HepG2 (cell line): ENCODE data around the gene PLCXD1. TPM values are rescaled to one million over a fixed set of nuclear protein-coding genes. Genes with fewer than 3 reads are reported as not detected.

Experiments used
- RXRB ChIP-seq: IDR thresholded peaks from 2 replicates; pipeline ENCODE4 v1.6.1; 2016; ENCODE audit warnings: borderline replicate concordance, missing genetic modification reagents, missing compliant biosample characterization
- TBX2 ChIP-seq: sonication (generic); formaldehyde crosslinking; IDR thresholded peaks from 2 replicates; pipeline ENCODE4 v1.5.0; 2020; ENCODE audit warnings: missing genetic modification reagents, mild to moderate bottlenecking, borderline replicate concordance
- polyA plus RNA-seq, 8 experiments: library from polyadenylated mRNA; depleted of rRNA in 3 of 8; stranded (reverse) in 7 of 8; unstranded in 1 of 8; fragments of >200 nt; fragmentation: Illumina TruSeq in 4 of 8; extraction: Trizol in 4 of 8; gene quantifications; 2 replicates each; pipeline versions ENCODE4 v1.2.1 to v1.2.3, GENCODE V29; 2011 to 2016; ENCODE audit warnings: low read depth in 4 of 8, missing spikeins in 1 of 8, mixed read lengths in 1 of 8; ENCODE audit not compliant: insufficient read depth in 1 of 8
- total RNA-seq, 5 experiments: library from RNA; depleted of rRNA; stranded (reverse); fragments of >200 nt; fragmentation: Illumina TruSeq; extraction: Trizol; gene quantifications; 2 replicates each; pipeline ENCODE4 v1.2.3, GENCODE V29; 2016; ENCODE audit warnings: low read depth in 1 of 5
- TF ChIP-seq, protein P1 (sequence below): sonication (generic); formaldehyde crosslinking; IDR thresholded peaks from 2 replicates; pipeline ENCODE4 v1.4.0; 2020; ENCODE audit warnings: missing genetic modification reagents, borderline replicate concordance
- TF ChIP-seq, protein P2 (sequence below): sonication (generic); formaldehyde crosslinking; IDR thresholded peaks from 2 replicates; pipeline ENCODE4 v1.4.0; 2020; ENCODE audit warnings: missing genetic modification reagents, mild to moderate bottlenecking, borderline replicate concordance
- TF ChIP-seq, protein P3 (sequence below): sonication (generic); formaldehyde crosslinking; IDR thresholded peaks from 2 replicates; pipeline ENCODE4 v1.9.0; 2021; ENCODE audit warnings: missing genetic modification reagents, mild to moderate bottlenecking, borderline replicate concordance

The PLCXD1 gene
- total and polyA plus RNA-seq, 2 of the 13 experiments (the other 11 are each of a cell fraction or from before 2014, with no cell fraction given), result 87.7 to 153 TPM

DNA sequence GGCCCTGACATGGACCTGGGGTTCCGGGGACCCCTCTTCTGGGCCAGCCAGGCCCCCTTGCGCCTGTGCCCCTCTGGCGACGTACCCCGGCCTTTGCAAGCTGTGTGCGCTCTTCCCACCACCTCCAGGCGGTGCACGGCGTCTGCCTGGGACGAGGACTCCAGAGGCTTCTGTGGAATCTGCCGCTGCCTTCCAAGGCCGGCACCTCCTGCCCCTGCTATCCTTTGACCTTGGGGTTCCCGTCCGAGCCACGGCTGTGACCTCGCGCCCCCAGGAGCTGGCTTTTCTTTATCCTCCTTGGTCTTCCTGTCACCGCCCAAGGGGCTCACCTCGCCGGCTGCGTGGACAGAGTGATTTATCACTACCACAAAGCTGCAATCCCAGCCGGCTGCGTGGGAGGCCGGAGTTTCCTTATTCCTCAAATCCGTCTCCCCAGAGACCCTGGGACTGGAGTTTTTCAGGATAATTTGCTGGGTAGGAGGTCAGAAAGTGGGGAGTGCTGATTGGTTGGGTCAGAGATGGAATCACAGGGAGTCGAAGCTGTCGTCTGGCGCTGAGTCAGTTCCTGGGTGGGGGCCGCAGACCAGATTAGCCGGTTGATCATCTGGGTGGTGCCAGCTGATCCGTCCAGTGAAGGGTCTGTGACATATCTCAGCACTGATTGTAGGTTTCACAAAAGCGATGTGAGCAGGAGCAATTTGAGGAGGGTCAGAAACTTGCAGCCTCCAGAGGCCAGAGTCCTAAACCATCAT lies 19.8 kb upstream of the PLCXD1 start (continued):
- TF ChIP-seq, protein P1, sequence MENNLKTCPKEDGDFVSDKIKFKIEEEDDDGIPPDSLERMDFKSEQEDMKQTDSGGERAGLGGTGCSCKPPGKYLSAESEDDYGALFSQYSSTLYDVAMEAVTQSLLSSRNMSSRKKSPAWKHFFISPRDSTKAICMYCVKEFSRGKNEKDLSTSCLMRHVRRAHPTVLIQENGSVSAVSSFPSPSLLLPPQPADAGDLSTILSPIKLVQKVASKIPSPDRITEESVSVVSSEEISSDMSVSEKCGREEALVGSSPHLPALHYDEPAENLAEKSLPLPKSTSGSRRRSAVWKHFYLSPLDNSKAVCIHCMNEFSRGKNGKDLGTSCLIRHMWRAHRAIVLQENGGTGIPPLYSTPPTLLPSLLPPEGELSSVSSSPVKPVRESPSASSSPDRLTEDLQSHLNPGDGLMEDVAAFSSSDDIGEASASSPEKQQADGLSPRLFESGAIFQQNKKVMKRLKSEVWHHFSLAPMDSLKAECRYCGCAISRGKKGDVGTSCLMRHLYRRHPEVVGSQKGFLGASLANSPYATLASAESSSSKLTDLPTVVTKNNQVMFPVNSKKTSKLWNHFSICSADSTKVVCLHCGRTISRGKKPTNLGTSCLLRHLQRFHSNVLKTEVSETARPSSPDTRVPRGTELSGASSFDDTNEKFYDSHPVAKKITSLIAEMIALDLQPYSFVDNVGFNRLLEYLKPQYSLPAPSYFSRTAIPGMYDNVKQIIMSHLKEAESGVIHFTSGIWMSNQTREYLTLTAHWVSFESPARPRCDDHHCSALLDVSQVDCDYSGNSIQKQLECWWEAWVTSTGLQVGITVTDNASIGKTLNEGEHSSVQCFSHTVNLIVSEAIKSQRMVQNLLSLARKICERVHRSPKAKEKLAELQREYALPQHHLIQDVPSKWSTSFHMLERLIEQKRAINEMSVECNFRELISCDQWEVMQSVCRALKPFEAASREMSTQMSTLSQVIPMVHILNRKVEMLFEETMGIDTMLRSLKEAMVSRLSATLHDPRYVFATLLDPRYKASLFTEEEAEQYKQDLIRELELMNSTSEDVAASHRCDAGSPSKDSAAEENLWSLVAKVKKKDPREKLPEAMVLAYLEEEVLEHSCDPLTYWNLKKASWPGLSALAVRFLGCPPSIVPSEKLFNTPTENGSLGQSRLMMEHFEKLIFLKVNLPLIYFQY (CRISPR knock-in tag), result no peak
- peak; percentile 47 for TF ChIP-seq RXRB (CRISPR knock-in tag)
- TF ChIP-seq TBX2, result no peak; the same call in none of the 2 replicates
- TF ChIP-seq, protein P2, sequence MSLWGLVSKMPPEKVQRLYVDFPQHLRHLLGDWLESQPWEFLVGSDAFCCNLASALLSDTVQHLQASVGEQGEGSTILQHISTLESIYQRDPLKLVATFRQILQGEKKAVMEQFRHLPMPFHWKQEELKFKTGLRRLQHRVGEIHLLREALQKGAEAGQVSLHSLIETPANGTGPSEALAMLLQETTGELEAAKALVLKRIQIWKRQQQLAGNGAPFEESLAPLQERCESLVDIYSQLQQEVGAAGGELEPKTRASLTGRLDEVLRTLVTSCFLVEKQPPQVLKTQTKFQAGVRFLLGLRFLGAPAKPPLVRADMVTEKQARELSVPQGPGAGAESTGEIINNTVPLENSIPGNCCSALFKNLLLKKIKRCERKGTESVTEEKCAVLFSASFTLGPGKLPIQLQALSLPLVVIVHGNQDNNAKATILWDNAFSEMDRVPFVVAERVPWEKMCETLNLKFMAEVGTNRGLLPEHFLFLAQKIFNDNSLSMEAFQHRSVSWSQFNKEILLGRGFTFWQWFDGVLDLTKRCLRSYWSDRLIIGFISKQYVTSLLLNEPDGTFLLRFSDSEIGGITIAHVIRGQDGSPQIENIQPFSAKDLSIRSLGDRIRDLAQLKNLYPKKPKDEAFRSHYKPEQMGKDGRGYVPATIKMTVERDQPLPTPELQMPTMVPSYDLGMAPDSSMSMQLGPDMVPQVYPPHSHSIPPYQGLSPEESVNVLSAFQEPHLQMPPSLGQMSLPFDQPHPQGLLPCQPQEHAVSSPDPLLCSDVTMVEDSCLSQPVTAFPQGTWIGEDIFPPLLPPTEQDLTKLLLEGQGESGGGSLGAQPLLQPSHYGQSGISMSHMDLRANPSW (CRISPR knock-in tag), result 0 out of 2 replicates have a peak, but pooled peaks have one; percentile 44
- TF ChIP-seq, protein P3, sequence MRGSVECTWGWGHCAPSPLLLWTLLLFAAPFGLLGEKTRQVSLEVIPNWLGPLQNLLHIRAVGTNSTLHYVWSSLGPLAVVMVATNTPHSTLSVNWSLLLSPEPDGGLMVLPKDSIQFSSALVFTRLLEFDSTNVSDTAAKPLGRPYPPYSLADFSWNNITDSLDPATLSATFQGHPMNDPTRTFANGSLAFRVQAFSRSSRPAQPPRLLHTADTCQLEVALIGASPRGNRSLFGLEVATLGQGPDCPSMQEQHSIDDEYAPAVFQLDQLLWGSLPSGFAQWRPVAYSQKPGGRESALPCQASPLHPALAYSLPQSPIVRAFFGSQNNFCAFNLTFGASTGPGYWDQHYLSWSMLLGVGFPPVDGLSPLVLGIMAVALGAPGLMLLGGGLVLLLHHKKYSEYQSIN (CRISPR knock-in tag), result no peak
